Measurements from ENCODE around the gene LENG9. TPM values are rescaled to one million over a fixed set of nuclear protein-coding genes. Genes with fewer than 3 reads are reported as not detected.
A peak's percentile ranks its signal among the peaks of the same experiment; 100 is the strongest.

Gene LENG9
- total and polyA plus RNA-seq, 2 of the 13 experiments (the other 11 are each of a cell fraction or from before 2014, with no cell fraction given) = 0.75 to 2.9 TPM

DNA sequence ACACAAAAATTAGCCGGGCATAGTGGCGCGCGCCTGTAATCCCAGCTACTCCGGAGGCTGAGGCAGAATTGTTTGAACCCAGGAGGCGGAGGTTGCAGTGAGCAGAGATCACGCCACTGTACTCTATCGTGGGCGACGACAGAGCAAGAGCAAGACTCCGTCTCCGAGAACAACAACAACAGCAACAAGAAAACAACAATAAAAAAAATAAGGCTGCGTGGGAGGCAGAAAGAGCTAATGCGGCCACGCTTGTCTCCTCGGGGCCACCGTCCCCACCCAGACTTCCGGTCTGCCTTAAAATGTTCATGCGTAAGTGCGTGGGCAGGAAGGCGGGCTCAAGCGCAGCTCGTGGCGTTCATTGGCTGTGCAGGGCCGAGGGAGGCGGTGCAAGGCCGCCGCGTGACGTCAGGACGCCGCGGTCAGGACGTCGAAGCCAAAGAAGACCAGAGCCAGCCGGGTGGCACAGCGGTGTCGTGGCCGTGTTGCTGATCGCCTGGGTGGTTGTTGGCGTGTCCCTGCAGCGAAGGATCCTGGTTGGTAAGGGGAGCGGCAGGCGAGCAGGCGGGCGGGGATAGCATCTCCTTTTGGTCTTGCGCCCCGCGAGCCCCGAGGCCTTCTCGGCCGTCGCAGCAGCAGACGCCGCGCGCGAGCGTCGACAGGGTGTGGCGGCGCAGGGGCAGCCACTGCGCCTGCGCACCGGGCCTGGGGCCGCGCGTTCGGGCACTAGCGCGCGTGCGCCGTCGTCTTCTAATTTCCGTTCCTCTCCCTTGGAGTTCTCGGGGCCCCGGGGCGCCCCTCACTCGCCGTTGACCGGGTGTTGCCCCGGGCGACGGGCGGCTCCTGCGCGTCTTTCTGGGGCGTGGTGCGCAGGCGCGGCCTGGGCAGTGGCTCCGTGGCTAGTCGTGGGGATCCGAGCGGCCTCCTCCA is 14.5 kb downstream of the LENG9 start, which contains the start of gene LENG8 (continued):
- TF ChIP-seq AHDC1 (CRISPR knock-in tag; IDR thresholded peaks at IDR 0.05; ENCODE audit: borderline replicate concordance) (no peak; the same call in 1 of the 2 replicates), ZNF589 (CRISPR knock-in tag; conservative IDR thresholded peaks at IDR 0.05) (peak; percentile 66; the same call in 1 of the 2 replicates), AFF4 (CRISPR knock-in tag; IDR thresholded peaks at IDR 0.05) (no peak), SP1 (IDR thresholded peaks at IDR 0.05) (no peak), SP1 (CRISPR knock-in tag; IDR thresholded peaks at IDR 0.05) (peak; percentile 87), ASH2L (IDR thresholded peaks at IDR 0.05; ENCODE audit: insufficient read length, low read depth, low read length) (peak; percentile 64), SMARCE1 (IDR thresholded peaks at IDR 0.05; ENCODE audit: borderline replicate concordance) (no peak), TBX3 (IDR thresholded peaks at IDR 0.05; ENCODE audit: borderline replicate concordance) (no peak; the same call in 1 of the 2 replicates), KDM5A (IDR thresholded peaks at IDR 0.05; ENCODE audit: borderline replicate concordance, low read length) (peak; percentile 87; the same call in 1 of the 2 replicates), ZNF274 (CRISPR knock-in tag; IDR thresholded peaks at IDR 0.05) (peak; percentile 95), ZNF142 (CRISPR knock-in tag; IDR thresholded peaks at IDR 0.05) (no peak), RXRA (CRISPR knock-in tag; IDR thresholded peaks at IDR 0.05) (peak; percentile 65; the same call in 1 of the 2 replicates)

Measured in HepG2 (cell line).